ENCODE results near the gene BMP6.
"Not testable (repeated sequence)": the region's sequence is repeated elsewhere in the genome, so short reads cannot be mapped to it uniquely, and the experiment has no call there.

BMP6 gene

GRCh38 chr6:7887278-7887991 is 161.5 kb downstream of the BMP6 start:
- DNase-seq = no peak

DNA sequence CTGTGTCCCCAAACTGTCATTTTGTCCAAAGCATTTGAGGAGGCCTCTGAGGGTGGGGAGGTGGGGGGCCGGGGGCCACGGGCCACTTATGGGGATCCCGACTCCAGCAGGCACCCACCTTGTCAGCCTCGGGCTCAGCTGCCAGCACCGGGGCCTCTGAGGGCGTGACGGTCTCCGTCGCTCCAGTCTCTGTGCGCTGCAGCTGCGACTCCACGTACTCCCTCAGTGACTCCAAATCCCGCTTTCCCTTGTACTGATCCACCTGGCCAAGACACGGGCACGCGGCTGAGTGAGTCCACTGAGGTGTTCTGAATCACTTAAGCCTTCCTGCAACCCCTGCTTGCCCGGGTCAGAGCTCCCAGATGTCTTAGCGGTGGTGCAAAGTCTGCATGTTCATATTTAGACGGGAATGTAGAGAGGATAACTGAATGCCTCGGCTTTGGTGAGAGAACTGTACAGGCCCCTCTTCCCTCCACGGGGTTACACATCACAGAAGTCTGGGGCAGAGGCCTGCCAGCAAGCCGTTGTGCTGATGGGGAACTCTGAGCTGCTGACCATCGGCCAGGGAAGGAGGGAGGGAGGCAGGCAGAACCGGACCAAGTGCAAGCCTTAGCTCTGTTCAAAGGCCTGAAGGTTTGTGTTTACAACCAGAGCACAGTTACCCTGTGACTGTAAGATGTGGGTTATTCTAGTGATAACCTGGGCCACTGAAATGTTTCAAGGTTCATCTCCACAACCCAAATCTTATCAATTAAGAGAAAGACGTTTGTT is 162.9 kb downstream of the BMP6 start:
- no peak for DNase-seq

GRCh38 chr6:7891078-7891872 is 165.4 kb downstream of the BMP6 start:
- DNase-seq = no peak

GRCh38 chr6:7892367-7892766 is 166.5 kb downstream of the BMP6 start:
- not testable (repeated sequence) for DNase-seq

DNA sequence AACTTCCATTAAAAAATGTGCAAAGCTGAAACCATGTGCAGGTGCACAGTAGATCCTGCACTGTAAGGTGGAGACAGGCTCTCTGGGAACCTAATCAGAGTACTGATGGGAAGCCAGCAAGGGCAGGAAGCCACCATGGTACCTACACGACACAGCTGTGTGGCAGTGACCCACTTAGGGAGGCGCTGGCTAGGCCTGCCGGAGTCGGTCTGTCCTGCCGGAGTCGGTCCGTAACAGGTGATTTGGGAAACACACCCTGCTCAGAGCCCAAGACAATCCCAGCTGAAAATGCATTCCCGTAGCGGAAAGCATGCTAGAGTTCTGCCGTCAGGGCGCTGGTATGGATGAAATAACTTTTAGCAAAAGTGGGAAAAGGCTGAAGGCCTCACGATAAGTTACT is 167.4 kb downstream of the BMP6 start:
- DNase-seq = no peak

GRCh38 chr6:7894262-7895124 is 168.6 kb downstream of the BMP6 start:
- DNase-seq = no peak

GRCh38 chr6:7895125-7895423 is 169.2 kb downstream of the BMP6 start:
- no peak for DNase-seq

DNA sequence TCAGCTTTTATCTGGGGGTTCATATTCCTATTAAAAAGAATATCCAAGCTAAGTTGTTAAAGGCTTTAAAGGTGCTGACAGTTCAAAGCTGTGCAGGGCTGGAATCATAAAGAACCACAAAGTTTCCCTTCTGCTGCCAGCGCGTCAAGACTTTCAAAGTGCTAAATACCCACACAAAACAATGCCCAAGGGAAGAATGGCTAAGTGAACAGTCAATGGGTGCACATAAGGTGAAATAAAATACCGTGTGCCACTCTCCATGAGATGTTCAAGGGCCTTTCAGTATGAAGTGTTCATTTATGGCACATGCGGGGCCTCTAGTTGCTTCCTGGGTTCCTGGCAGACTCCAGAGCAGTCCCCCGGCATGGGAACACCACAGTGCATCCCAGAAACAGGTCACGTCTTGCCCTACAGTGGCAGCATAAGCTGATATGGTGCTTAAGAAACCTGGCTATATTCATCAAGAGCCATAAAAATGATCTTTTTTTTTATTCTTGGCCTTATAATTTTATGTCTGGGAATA is 170.6 kb downstream of the BMP6 start:
- DNase-seq = no peak

DNA sequence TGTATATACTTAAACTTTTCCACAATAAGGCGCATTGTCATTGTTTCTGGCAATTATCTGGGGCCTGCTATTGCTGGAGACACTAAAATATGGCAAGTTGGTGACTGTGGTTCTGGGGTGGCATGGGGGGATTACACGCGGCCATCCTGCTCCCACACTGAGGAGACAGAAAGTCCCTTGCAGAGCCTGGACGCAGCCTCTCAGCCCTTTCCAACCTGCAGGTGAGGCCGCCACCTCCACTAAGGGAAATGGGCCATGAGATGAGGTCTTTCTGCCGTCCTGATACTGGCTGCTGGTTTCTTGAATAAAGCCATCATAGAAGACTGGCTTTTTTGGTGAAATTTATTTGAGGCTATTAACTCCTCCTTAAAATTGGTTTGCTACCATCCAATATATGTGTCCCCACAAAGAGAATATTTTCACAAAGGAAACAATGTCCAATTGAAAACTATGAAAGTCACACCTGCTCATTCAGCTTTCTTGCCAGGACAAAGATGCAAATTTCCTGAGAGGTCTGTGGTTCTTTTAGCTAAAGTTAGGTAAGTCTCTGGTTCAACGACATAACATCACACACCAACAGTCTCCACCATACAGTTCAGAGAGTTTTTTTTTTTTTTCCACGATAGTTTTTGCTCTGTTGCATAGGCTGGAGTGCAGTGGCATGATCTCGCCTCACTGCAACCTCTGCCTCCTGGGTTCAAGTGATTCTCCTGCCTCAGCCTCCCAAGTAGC is 171.7 kb downstream of the BMP6 start:
- DNase-seq = no peak

DNA sequence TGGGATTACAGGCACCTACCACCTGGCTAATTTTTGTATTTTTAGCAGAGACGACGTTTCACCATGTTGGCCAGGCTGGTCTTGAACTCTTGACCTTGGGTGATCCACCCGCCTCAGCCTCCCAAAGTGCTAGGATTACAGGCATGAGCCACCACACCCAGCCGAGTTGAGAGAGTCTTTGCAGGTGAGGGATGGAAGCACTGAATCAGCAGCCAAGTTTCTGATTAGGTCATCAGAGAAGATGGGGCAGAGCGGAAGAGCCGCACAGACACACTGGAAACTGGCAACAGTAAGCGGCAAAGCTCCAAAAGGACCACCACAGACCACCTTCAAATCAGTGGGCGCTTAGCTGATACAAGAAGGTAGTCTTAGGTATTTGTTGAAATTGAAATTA is 172.3 kb downstream of the BMP6 start:
- DNase-seq = not testable (repeated sequence)

DNA sequence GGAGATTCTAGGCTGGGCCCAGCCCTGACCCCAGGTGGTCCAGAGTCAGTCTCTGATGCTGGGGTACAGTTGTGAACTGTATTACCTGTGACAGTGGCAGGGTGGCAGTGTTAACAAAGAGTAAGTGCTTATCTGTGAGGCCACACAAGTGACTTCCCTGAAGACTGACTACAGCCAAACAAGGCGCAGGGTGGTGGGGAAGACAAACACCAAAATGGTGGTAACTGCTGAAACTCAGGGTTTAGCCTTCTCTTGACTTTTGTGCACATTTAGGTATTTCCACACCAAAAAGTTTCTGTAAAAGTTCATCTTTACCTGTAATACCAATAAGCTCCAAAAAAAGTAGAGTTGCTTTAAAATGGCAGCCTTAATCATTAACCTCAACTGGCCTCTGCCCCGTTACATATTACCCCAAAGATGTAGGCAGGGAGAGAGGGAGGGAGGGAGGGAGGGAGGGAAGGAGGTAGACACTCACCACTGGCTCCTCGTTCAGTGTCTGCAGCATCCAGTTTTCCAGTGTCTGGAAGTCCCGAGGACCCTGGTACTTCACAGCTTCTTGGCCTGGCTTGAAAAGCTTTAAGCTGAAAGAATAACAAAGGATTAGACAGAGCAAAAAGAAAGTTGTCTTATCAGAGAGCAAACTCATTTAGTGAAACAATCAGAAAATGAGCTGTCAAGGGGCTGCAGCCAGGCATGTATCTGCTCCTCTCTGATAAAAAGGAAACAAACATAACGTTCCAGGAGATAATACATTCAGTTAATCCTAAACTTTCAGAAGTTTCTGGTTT is 173.4 kb downstream of the BMP6 start:
- DNase-seq = no peak

DNA sequence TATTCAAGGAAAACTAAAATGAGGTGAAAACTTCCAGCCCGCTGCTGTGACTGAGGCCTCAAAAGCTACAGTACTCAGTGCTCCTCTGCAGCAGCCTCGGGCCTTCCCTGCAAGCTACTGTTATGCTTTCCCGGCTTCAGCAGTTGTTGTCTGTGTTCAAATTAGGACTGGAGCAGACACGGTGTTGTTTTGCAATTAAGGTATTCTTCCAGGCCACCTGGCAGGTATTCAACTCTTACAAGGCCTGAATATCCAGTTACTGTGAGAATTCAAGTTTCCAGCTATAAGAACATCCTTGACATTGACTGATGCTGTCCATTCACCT is 174.0 kb downstream of the BMP6 start:
- DNase-seq = no peak

- no peak for DNase-seq
These were observed 174.7 kb downstream of the BMP6 start for GRCh38 chr6:7900621-7901020.

GRCh38 chr6:7901056-7901455 is 175.2 kb downstream of the BMP6 start:
- no peak for DNase-seq

DNA sequence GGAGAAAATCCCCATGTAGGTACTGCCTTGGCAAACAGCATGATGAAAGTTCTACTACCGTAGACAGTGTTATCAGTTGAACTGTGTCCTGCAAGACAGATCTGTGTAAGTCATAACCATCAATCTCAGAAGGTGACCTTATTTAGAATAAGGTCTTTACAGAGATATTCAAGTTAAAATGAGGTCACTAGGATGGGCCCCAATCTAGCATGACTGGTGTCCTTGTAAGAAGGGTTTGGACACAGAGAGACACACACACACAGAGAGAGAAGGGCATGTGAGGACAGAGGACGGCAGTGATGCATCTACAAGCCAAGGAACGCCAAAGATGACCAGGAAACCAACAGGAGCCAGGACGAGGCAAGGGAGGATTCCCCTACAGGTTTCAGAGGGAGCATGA is 175.9 kb downstream of the BMP6 start:
- DNase-seq = no peak

- no peak for DNase-seq
These were observed 176.3 kb downstream of the BMP6 start for GRCh38 chr6:7902221-7902620.

- no peak for DNase-seq
These were observed 177.0 kb downstream of the BMP6 start for GRCh38 chr6:7902867-7903266.

- no peak for DNase-seq
These were observed 177.8 kb downstream of the BMP6 start for GRCh38 chr6:7903673-7904072.

- DNase-seq = no peak
These were observed 178.9 kb downstream of the BMP6 start for GRCh38 chr6:7904654-7905319.

DNA sequence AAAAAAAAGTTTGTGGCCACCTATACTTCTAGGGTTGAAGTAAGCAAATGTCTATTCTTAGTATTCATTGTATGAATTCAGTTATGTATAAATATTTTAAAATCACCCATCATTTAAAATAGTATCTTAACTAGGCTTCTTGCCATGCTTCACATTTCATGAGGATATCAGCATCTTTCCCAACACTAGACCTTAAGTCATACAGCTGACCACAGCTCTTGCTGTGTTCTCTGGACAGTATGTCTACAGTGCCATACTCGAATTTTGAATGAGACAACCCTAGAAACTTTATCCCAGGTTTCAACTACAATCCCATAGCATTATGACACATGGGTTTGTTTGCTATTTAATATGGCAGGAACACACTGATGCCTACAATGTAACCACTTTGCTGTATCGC is 179.5 kb downstream of the BMP6 start:
- no peak for DNase-seq
